IMR-90 (cell line): Measurements from ENCODE around the gene CNTN5. TPM values are rescaled to one million over a fixed set of nuclear protein-coding genes. Genes with fewer than 3 reads are reported as not detected.

Experiments used
- ATAC-seq: fragments of 200-7000 bp; cut with Tn5 transposase; 2 replicates; pipeline ENCODE4 v1.9.1; 2020; ENCODE audit warnings: low read depth, mild to moderate bottlenecking, moderate library complexity
- BruUV-seq: library from RNA; stranded (reverse); fragments of 400-500 nt; replicated peaks from 2 replicates; lab custom pipeline; 2021; lab: Mats Ljungman, UMichigan
- CTCF ChIA-PET: fragments of 300-600 bp; formaldehyde crosslinking; extraction: SDS; loops from one replicate; lab custom pipeline; 2021; ENCODE audit warnings: antibody characterized with exemption; lab: Yijun Ruan, JAX
- POLR2A ChIA-PET: fragments of 300-600 bp; sonication (Branson Sonifier 250); formaldehyde crosslinking; loops from one replicate; lab custom pipeline; 2022; ENCODE audit warnings: antibody characterized with exemption; ENCODE audit not compliant: unreplicated experiment; lab: Charles Lee
- DNase-seq: peaks from one replicate; pipeline ENCODE4 v3.0.0; 2013
- H2AFZ ChIP-seq: replicated peaks from 2 replicates; pipeline ENCODE3; 2013; ENCODE audit warnings: low read length, mild to moderate bottlenecking; ENCODE audit not compliant: poor library complexity
- H2AK5ac ChIP-seq: 2 replicates; pipeline ENCODE4 v1.6.1; 2013; ENCODE audit warnings: low read depth, low read length, inconsistent platforms
- H2AK9ac ChIP-seq: replicated peaks from 2 replicates; pipeline ENCODE3; 2013; ENCODE audit warnings: mild to moderate bottlenecking, low read depth, low read length, moderate library complexity; ENCODE audit not compliant: poor library complexity
- H2BK120ac ChIP-seq: 2 replicates; pipeline ENCODE4 v1.6.1; 2013; ENCODE audit warnings: low read depth, low read length, inconsistent platforms
- H2BK15ac ChIP-seq: 3 replicates; pipeline ENCODE4 v1.6.1; 2013; ENCODE audit warnings: low read depth, low read length, inconsistent platforms
- H2BK20ac ChIP-seq: 2 replicates; pipeline ENCODE4 v1.6.1; 2013; ENCODE audit warnings: low read depth, mild to moderate bottlenecking, inconsistent platforms, low read length, moderate library complexity
- H2BK5ac ChIP-seq: 2 replicates; pipeline ENCODE4 v1.6.1; 2013; ENCODE audit warnings: mild to moderate bottlenecking, low read depth, low read length, inconsistent platforms; ENCODE audit not compliant: poor library complexity, severe bottlenecking
- H3K14ac ChIP-seq: replicated peaks from 2 replicates; pipeline ENCODE4 v1.6.1; 2013; ENCODE audit warnings: low read depth, low read length, inconsistent platforms
- H3K18ac ChIP-seq: 2 replicates; pipeline ENCODE4 v1.6.1; 2013; ENCODE audit warnings: low read depth, low read length, control low read depth
- H3K23ac ChIP-seq: 2 replicates; pipeline ENCODE4 v1.6.1; 2013; ENCODE audit warnings: low read depth, low read length, inconsistent platforms
- H3K27ac ChIP-seq: 2 replicates; pipeline ENCODE4 v1.5.1; 2013; ENCODE audit warnings: mild to moderate bottlenecking, control low read depth, low read length; ENCODE audit not compliant: insufficient read depth
- H3K27me3 ChIP-seq: 2 replicates; pipeline ENCODE4 v1.6.1; 2013; ENCODE audit warnings: low read length; ENCODE audit not compliant: control insufficient read depth, insufficient read depth
- H3K36me3 ChIP-seq: 2 replicates; pipeline ENCODE4 v1.6.1; 2013; ENCODE audit warnings: low read length, mixed read lengths; ENCODE audit not compliant: control insufficient read depth, insufficient read depth
- H3K4ac ChIP-seq: 2 replicates; pipeline ENCODE4 v1.6.1; 2013; ENCODE audit warnings: low read depth, low read length, inconsistent platforms
- H3K4me1 ChIP-seq: 2 replicates; pipeline ENCODE4 v1.6.1; 2013; ENCODE audit warnings: low read length, mixed read lengths; ENCODE audit not compliant: control insufficient read depth, insufficient read depth
- H3K4me2 ChIP-seq: 2 replicates; pipeline ENCODE4 v1.6.1; 2013; ENCODE audit warnings: low read depth, mild to moderate bottlenecking, control low read depth, low read length, moderate library complexity
- H3K4me3 ChIP-seq: 2 replicates; pipeline ENCODE4 v1.5.1; 2013; ENCODE audit warnings: low read depth, mild to moderate bottlenecking, control low read depth, low read length, moderate library complexity; ENCODE audit not compliant: insufficient read depth
- H3K56ac ChIP-seq: 2 replicates; pipeline ENCODE4 v1.6.1; 2013; ENCODE audit warnings: low read length, inconsistent platforms; ENCODE audit not compliant: insufficient read depth; ENCODE audit errors: extremely low read depth
- H3K79me1 ChIP-seq, 2 experiments: 2 replicates each; pipeline ENCODE4 v1.6.1; 2013; ENCODE audit warnings: low read length in 2 of 2, inconsistent platforms in 1 of 2, low read depth in 1 of 2
- H3K9ac ChIP-seq: 2 replicates; pipeline ENCODE4 v1.6.1; 2013; ENCODE audit warnings: low read depth, low read length, control low read depth
- H3K9me1 ChIP-seq: 2 replicates; pipeline ENCODE4 v1.6.1; 2013; ENCODE audit warnings: low read length, inconsistent platforms; ENCODE audit not compliant: insufficient read depth
- H3K9me3 ChIP-seq: 2 replicates; pipeline ENCODE4 v1.6.1; 2013; ENCODE audit warnings: low read length; ENCODE audit not compliant: control insufficient read depth, insufficient read depth
- H4K20me1 ChIP-seq: 2 replicates; pipeline ENCODE4 v1.6.1; 2013; ENCODE audit warnings: low read length, inconsistent platforms; ENCODE audit not compliant: insufficient read depth
- H4K5ac ChIP-seq: 2 replicates; pipeline ENCODE4 v1.6.1; 2013; ENCODE audit warnings: mild to moderate bottlenecking, low read depth, low read length, control low read depth
- H4K8ac ChIP-seq, 2 experiments: 2 replicates each; pipeline ENCODE4 v1.6.1; 2013; ENCODE audit warnings: low read depth in 2 of 2, low read length in 2 of 2, control low read depth in 1 of 2, inconsistent platforms in 1 of 2
- H4K91ac ChIP-seq: 2 replicates; pipeline ENCODE4 v1.6.1; 2013; ENCODE audit warnings: low read depth, low read length, inconsistent platforms; ENCODE audit not compliant: insufficient read depth
- MAFK ChIP-seq: IDR thresholded peaks from 2 replicates; pipeline ENCODE4 v1.6.1; 2012; ENCODE audit warnings: low read depth, low read length, improper control_type of control experiment
- WGBS, 2 experiments: methylation state at CpG; one replicate each; pipeline versions ENCODE4 v1.1.5 to v1.1.7; 2013; ENCODE audit warnings: missing lambda C conversion rate in 2 of 2; ENCODE audit not compliant: insufficient read length in 1 of 2; ENCODE audit errors: extremely low coverage in 2 of 2; 5-methylcytosine and 5-hydroxymethylcytosine counted together
- dilution Hi-C: fragments of 300-500 bp; cut with HindIII; formaldehyde crosslinking; loops from one replicate; pipeline ENCODE4 v1.14.3; 2018; ENCODE audit warnings: low sequenced_read_pairs; ENCODE audit not compliant: unreplicated experiment
- in situ Hi-C: fragments of 300-500 bp; cut with MboI; formaldehyde crosslinking; loops from 3 replicates; pipeline ENCODE4 v1.14.3; 2019; ENCODE audit warnings: low sequenced_read_pairs, inconsistent platforms, mixed read lengths
- intact Hi-C: fragments of 100-400 bp; cut with micrococcal nuclease; formaldehyde crosslinking; loops from 2 replicates; pipeline ENCODE4 v1.10.0; 2022
- polyA plus RNA-seq, 3 experiments: library from polyadenylated mRNA; depleted of rRNA; stranded (reverse); fragments of >200 nt; gene quantifications; 2 replicates each; pipeline ENCODE4 v1.2.3, GENCODE V29; 2012; ENCODE audit warnings: low replicate concordance in 1 of 3
- total RNA-seq: library from RNA; depleted of rRNA; stranded (reverse); fragments of >200 nt; gene quantifications from 2 replicates; pipeline ENCODE4 v1.2.3, GENCODE V29; 2012
- TF ChIP-seq, protein P1 (sequence below): fragments of 150-350 bp; IDR thresholded peaks from 2 replicates; pipeline ENCODE4 v1.6.1; 2017; ENCODE audit warnings: mild to moderate bottlenecking, antibody characterized with exemption, low read length, low read depth

The CNTN5 gene
- total and polyA plus RNA-seq, 2 of the 4 experiments (the other 2 are of a cell fraction) = not detected

DNA sequence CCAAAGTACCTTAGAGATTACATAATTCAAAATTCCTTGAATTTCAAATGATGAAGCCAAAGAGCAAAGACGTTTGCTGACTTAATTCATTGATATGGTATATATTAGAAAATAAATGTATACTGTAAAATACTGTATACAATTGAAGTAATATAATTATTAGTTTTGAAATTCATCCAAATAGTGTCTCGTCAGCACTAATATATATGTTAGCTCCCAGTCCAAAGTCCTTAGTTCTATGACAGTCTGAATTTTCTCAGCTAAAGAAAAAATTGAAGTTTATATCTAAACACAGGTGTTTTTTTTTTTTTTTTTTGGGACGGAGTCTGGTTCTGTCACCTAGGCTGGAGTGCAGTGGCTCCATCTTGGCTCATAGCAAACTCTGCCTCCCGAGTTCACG lies 431.3 kb downstream of the CNTN5 start:
- Histone ChIP-seq H4K8ac (no peak overlapping the region), H2BK5ac (no peak overlapping the region), H3K56ac (no peak overlapping the region), H3K36me3 (no peaks in the 10 kb centered on the region), H3K9ac (no peak overlapping the region), H3K27me3 (no peaks in the 10 kb centered on the region), H2BK20ac (no peak overlapping the region), H3K4me3 (no peak overlapping the region), H3K79me1 (no peaks in the 10 kb centered on the region), H2BK15ac (no peak overlapping the region), H2AK5ac (no peak overlapping the region), H4K5ac (no peak overlapping the region), H3K4me2 (no peak overlapping the region), H2AK9ac (no peak overlapping the region), H4K20me1 (no peaks in the 10 kb centered on the region), H3K14ac (no peak overlapping the region), H3K9me1 (no peaks in the 10 kb centered on the region), H4K91ac (no peak overlapping the region), H3K4me1 (no peaks in the 10 kb centered on the region), H3K27ac (no peak overlapping the region), H2BK120ac (no peak overlapping the region), H3K4ac (no peak overlapping the region), H3K9me3 (no peaks in the 10 kb centered on the region), H3K23ac (no peak overlapping the region), H3K18ac (no peak overlapping the region), H2AFZ (no peak overlapping the region)
- intact Hi-C loops = no loop called here
- in situ Hi-C loops = no loop called here
- ATAC-seq (no peak), DNase-seq (no peak)
- dilution Hi-C loops = no loop called here
- WGBS, 2 experiments = no CpG with 5 or more reads among the region's 5 CpGs
- TF ChIP-seq, protein P1, sequence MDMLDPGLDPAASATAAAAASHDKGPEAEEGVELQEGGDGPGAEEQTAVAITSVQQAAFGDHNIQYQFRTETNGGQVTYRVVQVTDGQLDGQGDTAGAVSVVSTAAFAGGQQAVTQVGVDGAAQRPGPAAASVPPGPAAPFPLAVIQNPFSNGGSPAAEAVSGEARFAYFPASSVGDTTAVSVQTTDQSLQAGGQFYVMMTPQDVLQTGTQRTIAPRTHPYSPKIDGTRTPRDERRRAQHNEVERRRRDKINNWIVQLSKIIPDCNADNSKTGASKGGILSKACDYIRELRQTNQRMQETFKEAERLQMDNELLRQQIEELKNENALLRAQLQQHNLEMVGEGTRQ = no peak
- peak; percentile 88 for TF ChIP-seq MAFK
- CTCF ChIA-PET = interaction anchor here (0.6 kb wide), 1 partner anchor 1855 kb away, joined by 3 read pairs; no protein-coding TSS in a partner anchor
- POLR2A ChIA-PET = interaction anchor here (0.6 kb wide), 1 partner anchor 11 kb away, joined by 5 read pairs; no protein-coding TSS in a partner anchor
- BruUV-seq = no TSS peak
